Osteocyte (in vitro differentiated cells): Measurements from ENCODE around the gene APH1A. TPM values are rescaled to one million over a fixed set of nuclear protein-coding genes. Genes with fewer than 3 reads are reported as not detected.
"Not testable (repeated sequence)": the region's sequence is repeated elsewhere in the genome, so short reads cannot be mapped to it uniquely, and the experiment has no call there.

Experiments
- DNase-seq: peaks from one replicate; pipeline ENCODE4 v3.0.0; 2021; ENCODE audit warnings: mixed read lengths; ENCODE audit not compliant: unreplicated experiment; ENCODE audit errors: extremely low spot score
- H3K27ac Mint-ChIP-seq: one replicate; pipeline ENCODE4 v1.8.0; 2021; ENCODE audit warnings: mild to moderate bottlenecking, mixed read lengths; ENCODE audit not compliant: unreplicated experiment
- H3K27me3 Mint-ChIP-seq: one replicate; pipeline ENCODE4 v1.8.0; 2021; ENCODE audit warnings: mixed read lengths; ENCODE audit not compliant: unreplicated experiment
- H3K36me3 Mint-ChIP-seq: one replicate; pipeline ENCODE4 v1.8.0; 2021; ENCODE audit warnings: mixed read lengths; ENCODE audit not compliant: unreplicated experiment
- H3K4me1 Mint-ChIP-seq: one replicate; pipeline ENCODE4 v1.8.0; 2021; ENCODE audit warnings: mixed read lengths; ENCODE audit not compliant: unreplicated experiment
- H3K4me3 Mint-ChIP-seq: one replicate; pipeline ENCODE4 v1.8.0; 2021; ENCODE audit warnings: mild to moderate bottlenecking, moderate library complexity, mixed read lengths; ENCODE audit not compliant: unreplicated experiment
- H3K9me3 Mint-ChIP-seq: one replicate; pipeline ENCODE4 v1.8.0; 2021; ENCODE audit warnings: mixed read lengths; ENCODE audit not compliant: unreplicated experiment
- total RNA-seq: library from RNA; stranded (reverse); gene quantifications from 2 replicates; pipeline ENCODE4 v1.2.1, GENCODE V29; 2021
- TF ChIP-seq, protein P1 (sequence below): fragments of 200-600 bp; sonication (generic); IDR thresholded peaks from 2 replicates; pipeline ENCODE4 v1.5.0; 2021; ENCODE audit warnings: antibody characterized with exemption, mild to moderate bottlenecking, moderate library complexity

APH1A gene
- total RNA-seq, 1 donor from 2014 or later, result 138 TPM

DNA sequence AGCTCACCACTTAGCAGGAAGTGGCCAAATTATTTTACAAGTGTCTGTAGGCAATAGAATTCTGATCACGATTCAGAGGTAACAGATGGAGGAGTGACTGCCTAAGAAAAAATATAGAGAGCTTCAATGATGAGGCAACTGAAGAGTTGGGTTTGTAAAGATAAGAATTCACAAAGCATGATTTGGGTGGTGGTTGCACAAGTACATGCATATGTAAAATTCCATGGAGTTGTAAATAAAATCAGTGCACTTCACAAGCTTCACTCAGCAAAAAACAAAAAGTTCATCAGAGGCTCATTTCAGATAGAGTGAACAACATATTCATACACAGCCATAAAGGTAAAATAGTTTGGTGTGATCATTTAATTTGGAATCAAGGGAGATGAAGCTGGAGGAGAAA is 43.8 kb downstream of the APH1A start:
- H3K4me1 Mint-ChIP-seq, result no peaks in the 10 kb centered on the region
- H3K9me3 Mint-ChIP-seq, result no peaks in the 10 kb centered on the region
- no peak overlapping the region for H3K27ac Mint-ChIP-seq
- DNase-seq, result no peak
- peaks cover 23% of the 10 kb centered on the region for H3K36me3 Mint-ChIP-seq
- TF ChIP-seq, protein P1, sequence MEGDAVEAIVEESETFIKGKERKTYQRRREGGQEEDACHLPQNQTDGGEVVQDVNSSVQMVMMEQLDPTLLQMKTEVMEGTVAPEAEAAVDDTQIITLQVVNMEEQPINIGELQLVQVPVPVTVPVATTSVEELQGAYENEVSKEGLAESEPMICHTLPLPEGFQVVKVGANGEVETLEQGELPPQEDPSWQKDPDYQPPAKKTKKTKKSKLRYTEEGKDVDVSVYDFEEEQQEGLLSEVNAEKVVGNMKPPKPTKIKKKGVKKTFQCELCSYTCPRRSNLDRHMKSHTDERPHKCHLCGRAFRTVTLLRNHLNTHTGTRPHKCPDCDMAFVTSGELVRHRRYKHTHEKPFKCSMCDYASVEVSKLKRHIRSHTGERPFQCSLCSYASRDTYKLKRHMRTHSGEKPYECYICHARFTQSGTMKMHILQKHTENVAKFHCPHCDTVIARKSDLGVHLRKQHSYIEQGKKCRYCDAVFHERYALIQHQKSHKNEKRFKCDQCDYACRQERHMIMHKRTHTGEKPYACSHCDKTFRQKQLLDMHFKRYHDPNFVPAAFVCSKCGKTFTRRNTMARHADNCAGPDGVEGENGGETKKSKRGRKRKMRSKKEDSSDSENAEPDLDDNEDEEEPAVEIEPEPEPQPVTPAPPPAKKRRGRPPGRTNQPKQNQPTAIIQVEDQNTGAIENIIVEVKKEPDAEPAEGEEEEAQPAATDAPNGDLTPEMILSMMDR, result no peak
- no peaks in the 10 kb centered on the region for H3K27me3 Mint-ChIP-seq
- no peak overlapping the region for H3K4me3 Mint-ChIP-seq

DNA sequence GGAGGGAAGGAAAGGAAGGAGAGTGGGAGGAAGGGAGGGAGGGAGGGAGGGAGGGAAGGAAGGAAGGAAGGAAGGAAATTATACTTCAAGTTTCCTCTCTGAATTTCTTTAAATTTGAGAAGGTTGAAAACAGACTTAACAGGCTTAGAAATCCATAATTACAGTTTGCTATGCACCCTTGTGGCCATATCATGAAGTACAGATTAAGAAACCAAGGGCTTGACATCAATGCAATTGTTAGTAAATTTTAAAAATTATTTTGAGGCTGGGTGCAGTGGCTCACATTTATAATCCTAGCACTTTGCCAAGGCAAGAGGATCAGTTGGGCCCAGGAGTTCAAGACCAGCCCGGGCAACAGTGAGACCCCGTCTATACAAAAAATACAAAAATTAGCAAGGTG is 47.3 kb downstream of the APH1A start:
- TF ChIP-seq, protein P1, result peak; percentile 59
- Mint-ChIP-seq H3K4me1 (no peaks in the 10 kb centered on the region), H3K9me3 (no peaks in the 10 kb centered on the region), H3K4me3 (no peak overlapping the region), H3K36me3 (peaks cover 13% of the 10 kb centered on the region), H3K27ac (no peak overlapping the region), H3K27me3 (no peaks in the 10 kb centered on the region)
- DNase-seq, result no peak

DNA sequence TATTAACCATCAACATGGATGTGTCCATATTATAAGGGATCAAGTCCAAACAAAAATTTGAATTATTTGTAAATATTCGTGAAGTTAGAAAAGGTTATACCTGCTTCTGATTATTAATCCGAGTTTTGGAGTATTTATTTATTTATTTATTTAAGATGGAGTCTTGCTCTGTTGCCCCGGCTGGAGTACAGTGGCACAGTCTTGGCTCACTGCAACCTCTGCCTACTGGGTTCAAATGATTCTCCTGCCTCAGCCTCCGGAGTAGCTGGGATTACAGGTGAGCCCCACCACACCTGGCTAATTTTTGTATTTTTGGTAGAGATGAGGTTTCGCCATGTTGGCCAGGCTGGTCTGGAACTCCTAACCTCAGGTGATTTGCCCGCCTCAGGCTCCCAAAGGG is 53.0 kb downstream of the APH1A start:
- H3K27ac Mint-ChIP-seq, H3K9me3 Mint-ChIP-seq, H3K4me3 Mint-ChIP-seq, H3K36me3 Mint-ChIP-seq, H3K27me3 Mint-ChIP-seq: not testable (repeated sequence)
- peaks cover 15% of the 10 kb centered on the region for H3K4me1 Mint-ChIP-seq
- peak; percentile 8 for DNase-seq

Other genes with a start within 250 kb of the APH1A start
- gene VPS45, start 201.2 kb downstream of the APH1A start, total RNA-seq, result 37.0 and 43.6 TPM in 2 replicates
- 50.1 and 52.2 TPM in 2 replicates for gene PLEKHO1, start 119.1 kb downstream of the APH1A start, total RNA-seq
- gene ANP32E, start 32.9 kb downstream of the APH1A start, total RNA-seq, result 29.5 and 32.2 TPM in 2 replicates
- not detected in 2 replicates for gene CA14, start 11.2 kb downstream of the APH1A start, total RNA-seq
- 49.9 and 55.6 TPM in 2 replicates for gene C1orf54, start 3.8 kb upstream of the APH1A start, total RNA-seq
- gene CIART, start 13.5 kb upstream of the APH1A start, total RNA-seq, result 3.4 and 5.3 TPM in 2 replicates
- gene MRPS21, start 24.8 kb upstream of the APH1A start, total RNA-seq, result 76.0 and 81.5 TPM in 2 replicates
- 55.0 and 55.2 TPM in 2 replicates for gene PRPF3, start 52.5 kb upstream of the APH1A start, total RNA-seq
- gene RPRD2, start 95.1 kb upstream of the APH1A start, total RNA-seq, result 29.9 and 31.7 TPM in 2 replicates
- 18.8 and 23.2 TPM in 2 replicates for gene TARS2, start 218.4 kb upstream of the APH1A start, total RNA-seq
- 17.4 and 19.8 TPM in 2 replicates for gene ECM1, start 239.1 kb upstream of the APH1A start, total RNA-seq
- not detected in 2 replicates for gene FALEC, start 246.7 kb upstream of the APH1A start, total RNA-seq